ENCODE results near the gene HSF5.

Gene HSF5

GRCh38 chr17:58373923-58374322 lies 114.3 kb downstream of the HSF5 start:
- Histone ChIP-seq H3K9me3 (ENCODE audit: control insufficient read depth, low read length) (no peaks in the 10 kb centered on the region), H2BK15ac (ENCODE audit: low read depth, poor library complexity, severe bottlenecking) (no peak overlapping the region), H2BK5ac (ENCODE audit: low read depth, low read length, poor library complexity, severe bottlenecking) (no peak overlapping the region), H2AK5ac (ENCODE audit: low read length, severe bottlenecking) (no peak overlapping the region), H2BK120ac (ENCODE audit: low read depth, low read length) (no peak overlapping the region), H3K23ac (ENCODE audit: low read length in 2 of 2) (no peak overlapping the region), H3K4ac (ENCODE audit: low read depth in 1 of 2, low read length in 2 of 2) (no peak overlapping the region), H3K36me3 (ENCODE audit: control insufficient read depth in 1 of 2, insufficient read depth in 2 of 2, low read depth in 1 of 2, low read length in 2 of 2) (no peaks in the 10 kb centered on the region), H3K14ac (ENCODE audit: low read length in 2 of 2) (no peak overlapping the region), H2AFZ (ENCODE audit: low read depth, low read length) (no peak overlapping the region), H3K4me2 (ENCODE audit: low read length, poor library complexity, severe bottlenecking) (no peak overlapping the region), H3K4me1 (ENCODE audit: control insufficient read depth, insufficient read depth, low read depth, low read length) (no peaks in the 10 kb centered on the region), H3K27ac (ENCODE audit: low read length, poor library complexity, severe bottlenecking) (no peak overlapping the region), H3K4me3 (ENCODE audit: insufficient read depth in 1 of 2, low read depth in 1 of 2, low read length in 2 of 2) (no peak overlapping the region), H4K91ac (ENCODE audit: low read length) (no peak overlapping the region), H2BK12ac (ENCODE audit: low read length in 2 of 2) (no peak overlapping the region), H3K79me1 (replicated peaks; ENCODE audit: low read length, poor library complexity, severe bottlenecking) (no peaks in the 10 kb centered on the region), H3K9ac (ENCODE audit: low read length) (no peak overlapping the region), H4K8ac (ENCODE audit: low read length) (no peak overlapping the region), H3K27me3 (ENCODE audit: control insufficient read depth in 1 of 2, insufficient read depth in 1 of 2, low read length in 2 of 2) (peaks cover 15 to 25% of the 10 kb centered on the region in 2 experiments), H3K18ac (ENCODE audit: low read depth in 1 of 2, low read length in 2 of 2) (no peak overlapping the region)
- no peak for DNase-seq
- 84% methylated on average over 1 of the region's 1 CpG for WGBS

DNA sequence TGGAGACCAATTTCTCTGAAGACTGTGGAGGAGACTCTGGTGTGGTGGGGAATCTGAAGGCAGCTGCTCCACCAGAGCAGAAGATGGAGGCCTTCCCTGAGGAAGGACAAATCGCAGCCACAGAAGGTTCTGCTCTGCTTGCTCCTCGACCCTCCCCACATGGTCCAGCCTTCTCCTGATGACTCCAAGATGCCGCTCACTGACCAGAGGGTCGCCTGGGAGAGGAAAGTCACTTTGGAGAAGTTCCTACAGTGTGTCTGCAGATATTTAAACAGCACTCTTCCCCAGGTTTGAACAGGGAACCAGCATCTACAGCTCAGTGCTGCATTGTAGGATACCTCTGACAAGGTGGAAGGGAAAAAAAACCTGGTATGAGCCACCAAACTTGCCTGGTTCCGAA lies 115.2 kb downstream of the HSF5 start:
- no peaks in the 10 kb centered on the region for H3K4me1 ChIP-seq (ENCODE audit: control insufficient read depth, insufficient read depth, low read depth, low read length)
- no peak for DNase-seq
- no peak overlapping the region for H3K27ac ChIP-seq (ENCODE audit: low read length, poor library complexity, severe bottlenecking)
- H3K4me3 ChIP-seq (ENCODE audit: insufficient read depth in 1 of 2, low read depth in 1 of 2, low read length in 2 of 2) = no peak overlapping the region
- no peak overlapping the region for H3K23ac ChIP-seq (ENCODE audit: low read length in 2 of 2)
- no peak overlapping the region for H2BK15ac ChIP-seq (ENCODE audit: low read depth, poor library complexity, severe bottlenecking)
- no peak overlapping the region for H2AK5ac ChIP-seq (ENCODE audit: low read length, severe bottlenecking)
- H3K79me1 ChIP-seq (replicated peaks; ENCODE audit: low read length, poor library complexity, severe bottlenecking) = no peaks in the 10 kb centered on the region
- H2BK5ac ChIP-seq (ENCODE audit: low read depth, low read length, poor library complexity, severe bottlenecking) = no peak overlapping the region
- no peak overlapping the region for H3K18ac ChIP-seq (ENCODE audit: low read depth in 1 of 2, low read length in 2 of 2)
- H2BK12ac ChIP-seq (ENCODE audit: low read length in 2 of 2) = no peak overlapping the region
- 87% methylated on average over 3 of the region's 5 CpGs for WGBS
- no peaks in the 10 kb centered on the region for H3K36me3 ChIP-seq (ENCODE audit: control insufficient read depth in 1 of 2, insufficient read depth in 2 of 2, low read depth in 1 of 2, low read length in 2 of 2)
- no peak overlapping the region for H3K4ac ChIP-seq (ENCODE audit: low read depth in 1 of 2, low read length in 2 of 2)
- no peak overlapping the region for H4K8ac ChIP-seq (ENCODE audit: low read length)
- H3K9ac ChIP-seq (ENCODE audit: low read length) = no peak overlapping the region
- peaks cover 15 to 24% of the 10 kb centered on the region in 2 experiments for H3K27me3 ChIP-seq (ENCODE audit: control insufficient read depth in 1 of 2, insufficient read depth in 1 of 2, low read length in 2 of 2)
- H3K4me2 ChIP-seq (ENCODE audit: low read length, poor library complexity, severe bottlenecking) = no peak overlapping the region
- H4K91ac ChIP-seq (ENCODE audit: low read length) = no peak overlapping the region
- no peak overlapping the region for H2AFZ ChIP-seq (ENCODE audit: low read depth, low read length)
- H3K14ac ChIP-seq (ENCODE audit: low read length in 2 of 2) = no peak overlapping the region
- H3K9me3 ChIP-seq (ENCODE audit: control insufficient read depth, low read length) = no peaks in the 10 kb centered on the region
- H2BK120ac ChIP-seq (ENCODE audit: low read depth, low read length) = no peak overlapping the region

- no peak overlapping the region for H2BK5ac ChIP-seq (ENCODE audit: low read depth, low read length, poor library complexity, severe bottlenecking)
- DNase-seq = no peak
- no peaks in the 10 kb centered on the region for H3K9me3 ChIP-seq (ENCODE audit: control insufficient read depth, low read length)
- H3K4ac ChIP-seq (ENCODE audit: low read depth in 1 of 2, low read length in 2 of 2) = no peak overlapping the region
- no peak overlapping the region for H2BK12ac ChIP-seq (ENCODE audit: low read length in 2 of 2)
- no peaks in the 10 kb centered on the region for H3K79me1 ChIP-seq (replicated peaks; ENCODE audit: low read length, poor library complexity, severe bottlenecking)
- H4K91ac ChIP-seq (ENCODE audit: low read length) = no peak overlapping the region
- no peak overlapping the region for H2AFZ ChIP-seq (ENCODE audit: low read depth, low read length)
- H3K27ac ChIP-seq (ENCODE audit: low read length, poor library complexity, severe bottlenecking) = no peak overlapping the region
- no peak overlapping the region for H4K8ac ChIP-seq (ENCODE audit: low read length)
- no peak overlapping the region for H3K18ac ChIP-seq (ENCODE audit: low read depth in 1 of 2, low read length in 2 of 2)
- H3K14ac ChIP-seq (ENCODE audit: low read length in 2 of 2) = no peak overlapping the region
- H3K36me3 ChIP-seq (ENCODE audit: control insufficient read depth in 1 of 2, insufficient read depth in 2 of 2, low read depth in 1 of 2, low read length in 2 of 2) = no peaks in the 10 kb centered on the region
- H2AK5ac ChIP-seq (ENCODE audit: low read length, severe bottlenecking) = no peak overlapping the region
- H3K9ac ChIP-seq (ENCODE audit: low read length) = no peak overlapping the region
- H2BK120ac ChIP-seq (ENCODE audit: low read depth, low read length) = no peak overlapping the region
- 63% methylated on average over 5 of the region's 6 CpGs for WGBS
- H3K4me2 ChIP-seq (ENCODE audit: low read length, poor library complexity, severe bottlenecking) = no peak overlapping the region
- H3K4me3 ChIP-seq (ENCODE audit: insufficient read depth in 1 of 2, low read depth in 1 of 2, low read length in 2 of 2) = no peak overlapping the region
- H3K23ac ChIP-seq (ENCODE audit: low read length in 2 of 2) = no peak overlapping the region
- no peaks in the 10 kb centered on the region for H3K4me1 ChIP-seq (ENCODE audit: control insufficient read depth, insufficient read depth, low read depth, low read length)
- peaks cover 15 to 24% of the 10 kb centered on the region in 2 experiments for H3K27me3 ChIP-seq (ENCODE audit: control insufficient read depth in 1 of 2, insufficient read depth in 1 of 2, low read length in 2 of 2)
- no peak overlapping the region for H2BK15ac ChIP-seq (ENCODE audit: low read depth, poor library complexity, severe bottlenecking)
Observed at GRCh38 chr17:58371300-58371950, 116.8 kb downstream of the HSF5 start.

DNA sequence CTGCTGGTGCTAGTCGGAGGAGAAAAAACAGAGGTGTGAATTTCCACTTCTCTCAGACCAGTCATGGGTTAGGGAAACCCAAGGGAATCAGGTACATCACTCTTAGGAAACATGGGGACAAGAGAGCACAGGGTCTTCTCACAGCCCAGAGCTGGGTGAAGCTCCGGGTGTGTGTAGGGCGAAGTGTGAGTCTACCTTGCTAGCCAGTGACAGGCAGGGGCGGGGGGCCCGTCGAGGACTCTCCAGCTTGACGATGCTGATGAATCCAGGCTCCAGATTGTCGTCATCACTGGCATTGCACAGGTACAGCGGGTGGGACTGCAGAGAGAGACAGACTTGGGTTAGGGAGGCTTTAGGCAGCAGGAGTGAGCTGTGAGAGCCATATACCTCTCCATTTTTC lies 117.5 kb downstream of the HSF5 start:
- Histone ChIP-seq H3K27me3 (ENCODE audit: control insufficient read depth in 1 of 2, insufficient read depth in 1 of 2, low read length in 2 of 2) (peaks cover 16 to 30% of the 10 kb centered on the region in 2 experiments), H2BK5ac (ENCODE audit: low read depth, low read length, poor library complexity, severe bottlenecking) (no peak overlapping the region), H3K27ac (ENCODE audit: low read length, poor library complexity, severe bottlenecking) (no peak overlapping the region), H2BK15ac (ENCODE audit: low read depth, poor library complexity, severe bottlenecking) (no peak overlapping the region), H3K4ac (ENCODE audit: low read depth in 1 of 2, low read length in 2 of 2) (no peak overlapping the region), H3K36me3 (ENCODE audit: control insufficient read depth in 1 of 2, insufficient read depth in 2 of 2, low read depth in 1 of 2, low read length in 2 of 2) (no peaks in the 10 kb centered on the region), H3K4me3 (ENCODE audit: insufficient read depth in 1 of 2, low read depth in 1 of 2, low read length in 2 of 2) (no peak overlapping the region), H3K9me3 (ENCODE audit: control insufficient read depth, low read length) (no peaks in the 10 kb centered on the region), H2AFZ (ENCODE audit: low read depth, low read length) (no peak overlapping the region), H4K8ac (ENCODE audit: low read length) (no peak overlapping the region), H3K9ac (ENCODE audit: low read length) (no peak overlapping the region), H3K4me1 (ENCODE audit: control insufficient read depth, insufficient read depth, low read depth, low read length) (no peaks in the 10 kb centered on the region), H2AK5ac (ENCODE audit: low read length, severe bottlenecking) (no peak overlapping the region), H3K79me1 (replicated peaks; ENCODE audit: low read length, poor library complexity, severe bottlenecking) (no peaks in the 10 kb centered on the region), H3K4me2 (ENCODE audit: low read length, poor library complexity, severe bottlenecking) (no peak overlapping the region), H2BK120ac (ENCODE audit: low read depth, low read length) (no peak overlapping the region), H4K91ac (ENCODE audit: low read length) (no peak overlapping the region), H3K18ac (ENCODE audit: low read depth in 1 of 2, low read length in 2 of 2) (no peak overlapping the region), H3K23ac (ENCODE audit: low read length in 2 of 2) (no peak overlapping the region), H2BK12ac (ENCODE audit: low read length in 2 of 2) (no peak overlapping the region), H3K14ac (ENCODE audit: low read length in 2 of 2) (no peak overlapping the region)
- no peak for DNase-seq
- 84% methylated on average over 9 of the region's 9 CpGs for WGBS
